K562 (cell line): ENCODE measurements around the gene CILP. TPM values are rescaled to one million over a fixed set of nuclear protein-coding genes. Genes with fewer than 3 reads are reported as not detected.
"Not testable (repeated sequence)": the region's sequence is repeated elsewhere in the genome, so short reads cannot be mapped to it uniquely, and the experiment has no call there.

Experiments used
- ATAC-seq: fragments of 200-7000 bp; cut with Tn5 transposase; 3 replicates; pipeline ENCODE4 v1.9.1; 2020; ENCODE audit warnings: moderate library complexity
- BruUV-seq: library from RNA; stranded (reverse); fragments of 400-500 nt; replicated peaks from 2 replicates; lab custom pipeline; 2021; lab: Mats Ljungman, UMichigan
- CTCF ChIA-PET: fragments of 300-600 bp; formaldehyde crosslinking; extraction: SDS; loops from one replicate; lab custom pipeline; 2021; ENCODE audit warnings: low intra/inter-chr PET ratio; lab: Yijun Ruan, JAX
- POLR2A ChIA-PET: fragments of 300-600, 350-650 bp; sonication (Branson Sonifier 250); formaldehyde crosslinking; extraction: SDS; loops from one replicate; lab custom pipeline; 2021; ENCODE audit warnings: antibody characterized with exemption, inconsistent platforms; lab: Yijun Ruan, JAX
- DNase-seq, 4 experiments: peaks; one replicate each; pipeline versions ENCODE4 v3.0.0 to v3.0.0-alpha.2; 2011 to 2018; ENCODE audit warnings: low spot score in 3 of 4, mixed read lengths in 3 of 4; ENCODE audit errors: extremely low read depth in 1 of 4
- FAIRE-seq: peaks from 2 replicates; lab custom pipeline; 2011; peaks lifted over from hg19 to GRCh38; lab: Jason Lieb, UNC
- H2AFZ ChIP-seq: 2 replicates; pipeline ENCODE4 v1.6.0; 2011; ENCODE audit warnings: low read depth, low read length, control low read depth, inconsistent platforms
- H3K27ac ChIP-seq: fragments of 200-600 bp; 3 replicates; pipeline ENCODE4 v1.8.0; 2011; ENCODE audit warnings: low read depth, mild to moderate bottlenecking, control low read depth, inconsistent platforms, low read length, moderate library complexity, mixed read lengths; ENCODE audit errors: extremely low read depth
- H3K27me3 ChIP-seq, 2 experiments: fragments of 300-600 bp in 1 of 2; 2 replicates in 1 of 2; 3 replicates in 1 of 2; pipeline versions ENCODE4 v1.6.0 to v1.8.0; 2011; ENCODE audit warnings: inconsistent platforms in 2 of 2, low read length in 2 of 2, mild to moderate bottlenecking in 1 of 2, mixed read lengths in 1 of 2, moderate library complexity in 1 of 2; ENCODE audit not compliant: control insufficient read depth in 2 of 2, insufficient read depth in 2 of 2
- H3K36me3 ChIP-seq: fragments of 300-600 bp; 3 replicates; pipeline ENCODE4 v1.8.0; 2011; ENCODE audit warnings: mild to moderate bottlenecking, low read length, inconsistent platforms; ENCODE audit not compliant: control insufficient read depth, insufficient read depth
- H3K4me1 ChIP-seq, 2 experiments: fragments of 200-600 bp in 1 of 2; replicated peaks in 1 of 2; 2 replicates in 1 of 2; 3 replicates in 1 of 2; pipeline versions ENCODE4 v1.5.1 to v1.8.0; 2011; ENCODE audit warnings: inconsistent platforms in 2 of 2, low read length in 2 of 2, mild to moderate bottlenecking in 1 of 2, mixed read lengths in 1 of 2, moderate library complexity in 1 of 2; ENCODE audit not compliant: control insufficient read depth in 2 of 2, insufficient read depth in 2 of 2
- H3K4me2 ChIP-seq: 2 replicates; pipeline ENCODE4 v1.6.1; 2011; ENCODE audit warnings: low read length, control low read depth, inconsistent platforms, mixed read lengths; ENCODE audit not compliant: insufficient read depth
- H3K4me3 ChIP-seq: fragments of 200-600 bp; sonication (generic), shearing (Covaris generic); 2 replicates; pipeline ENCODE4 v1.5.1; 2016; ENCODE audit warnings: control low read depth, inconsistent platforms
- H3K79me2 ChIP-seq: fragments of 200-600 bp; 3 replicates; pipeline ENCODE4 v1.8.0; 2011; ENCODE audit warnings: low read length, inconsistent platforms; ENCODE audit not compliant: control insufficient read depth, insufficient read depth
- H3K9ac ChIP-seq, 2 experiments: 2 replicates each; pipeline versions ENCODE4 v1.6.0 to v1.6.1; 2011; ENCODE audit warnings: low read depth in 2 of 2, low read length in 2 of 2, control low read depth in 1 of 2, inconsistent platforms in 1 of 2, mild to moderate bottlenecking in 1 of 2, mixed read lengths in 1 of 2; ENCODE audit not compliant: insufficient read depth in 1 of 2
- H3K9me1 ChIP-seq: one replicate; pipeline ENCODE4 v1.6.0; 2011; ENCODE audit warnings: inconsistent platforms, mild to moderate bottlenecking, low read length, moderate library complexity; ENCODE audit not compliant: control insufficient read depth, insufficient read depth
- H3K9me3 ChIP-seq: replicated peaks from 2 replicates; pipeline ENCODE4 v1.5.1; 2011; ENCODE audit warnings: low read depth, low read length, inconsistent platforms; ENCODE audit not compliant: control insufficient read depth, insufficient read depth
- H4K20me1 ChIP-seq: replicated peaks from 2 replicates; pipeline ENCODE4 v1.6.1; 2011; ENCODE audit warnings: low read length, inconsistent platforms, mixed read lengths; ENCODE audit not compliant: control insufficient read depth, insufficient read depth
- ATF3 ChIP-seq, 2 experiments: fragments of 450-650 bp in 1 of 2; sonication (generic) in 1 of 2; formaldehyde crosslinking in 1 of 2; IDR thresholded peaks in 1 of 2; conservative IDR thresholded peaks in 1 of 2; 2 replicates each; pipeline versions ENCODE4 v1.6.1 to v1.8.1; 2016 to 2023; ENCODE audit warnings: mild to moderate bottlenecking in 2 of 2, moderate library complexity in 2 of 2, inconsistent platforms in 1 of 2, missing genetic modification reagents in 1 of 2
- BRD4 ChIP-seq: fragments of 200-600 bp; sonication (generic); IDR thresholded peaks from 2 replicates; pipeline ENCODE4 v1.6.1; 2017; ENCODE audit warnings: inconsistent platforms
- CCNT2 ChIP-seq: IDR thresholded peaks from 2 replicates; pipeline ENCODE4 v1.6.1; 2011; ENCODE audit warnings: borderline replicate concordance, low read depth, mild to moderate bottlenecking, moderate library complexity, mixed read lengths, low read length; ENCODE audit not compliant: insufficient read length; ENCODE audit errors: extremely low read depth
- CHCHD3 ChIP-seq: fragments of 250-450 bp; sonication (Bioruptor Pico); IDR thresholded peaks from 2 replicates; pipeline ENCODE4 v2.1.2; 2022; ENCODE audit warnings: mild to moderate bottlenecking
- FOSL1 ChIP-seq: fragments of 200-800 bp; sonication (Bioruptor generic); conservative IDR thresholded peaks from 2 replicates; pipeline ENCODE4 v1.6.1; 2016; ENCODE audit warnings: missing genetic modification characterization, missing compliant biosample characterization
- MLLT1 ChIP-seq, 2 experiments: fragments of 450-650 bp; IDR thresholded peaks; 2 replicates each; pipeline ENCODE4 v1.6.1; 2016
- MXD1 ChIP-seq: fragments of 250-450 bp; sonication (Bioruptor Pico); IDR thresholded peaks from 2 replicates; pipeline ENCODE4 v1.8.0; 2021; ENCODE audit warnings: borderline replicate concordance, mild to moderate bottlenecking, moderate library complexity; ENCODE audit not compliant: poor library complexity, severe bottlenecking
- NCOA1 ChIP-seq: fragments of 450-650 bp; IDR thresholded peaks from 2 replicates; pipeline ENCODE4 v1.6.1; 2016; ENCODE audit warnings: low read depth
- NFE2 ChIP-seq: IDR thresholded peaks from 2 replicates; pipeline ENCODE4 v1.6.1; 2014; ENCODE audit warnings: antibody characterized with exemption, low read depth
- NR1H2 ChIP-seq: sonication (generic); formaldehyde crosslinking; IDR thresholded peaks from 2 replicates; pipeline ENCODE4 v1.4.0; 2020; ENCODE audit warnings: mild to moderate bottlenecking, missing genetic modification reagents
- POU5F1 ChIP-seq: fragments of 150-350 bp; IDR thresholded peaks from 2 replicates; pipeline ENCODE4 v1.6.1; 2014; ENCODE audit warnings: borderline replicate concordance, low read length, low read depth, mild to moderate bottlenecking; ENCODE audit not compliant: partially characterized antibody
- RCOR1 ChIP-seq, 2 experiments: IDR thresholded peaks; 2 replicates each; pipeline ENCODE4 v1.6.1; 2012; ENCODE audit warnings: low read depth in 2 of 2, low read length in 2 of 2, borderline replicate concordance in 1 of 2, improper control_type of control experiment in 1 of 2
- RUNX1 ChIP-seq: sonication (generic); IDR thresholded peaks from 2 replicates; pipeline ENCODE4 v1.6.1; 2016; ENCODE audit warnings: antibody characterized with exemption, low read depth
- TFE3 ChIP-seq: fragments of 450-650 bp; formaldehyde crosslinking; IDR thresholded peaks from 2 replicates; pipeline ENCODE4 v1.4.0; 2020; ENCODE audit warnings: mild to moderate bottlenecking, mixed read lengths
- ZBED1 ChIP-seq: IDR thresholded peaks from 2 replicates; pipeline ENCODE4 v1.6.1; 2014
- ZNF133 ChIP-seq: fragments of 250-450 bp; sonication (Bioruptor Pico); IDR thresholded peaks from 2 replicates; pipeline ENCODE4 v1.4.0; 2020; ENCODE audit warnings: mild to moderate bottlenecking
- ZNF699 ChIP-seq: fragments of 250-450 bp; sonication (Bioruptor Pico); IDR thresholded peaks from 2 replicates; pipeline ENCODE4 v1.8.0; 2021; ENCODE audit warnings: mild to moderate bottlenecking, moderate library complexity; ENCODE audit not compliant: insufficient replicate concordance
- ZNF780A ChIP-seq: fragments of 250-450 bp; sonication (Bioruptor Pico); IDR thresholded peaks from 2 replicates; pipeline ENCODE4 v1.5.0; 2021; ENCODE audit warnings: mild to moderate bottlenecking
- ZNF830 ChIP-seq: fragments of 250-450 bp; sonication (Bioruptor Pico); IDR thresholded peaks from 2 replicates; pipeline ENCODE4 v1.5.0; 2021; ENCODE audit warnings: mild to moderate bottlenecking
- WGBS: fragments of 100-300 bp; shearing (Covaris generic); methylation state at CpG from one replicate; pipeline ENCODE4 v1.1.6; 2016; ENCODE audit warnings: low coverage, mixed read lengths; ENCODE audit not compliant: insufficient coverage; ENCODE audit errors: missing lambda C conversion rate; 5-methylcytosine and 5-hydroxymethylcytosine counted together
- in situ Hi-C: fragments of 300-500 bp; cut with MboI; formaldehyde crosslinking; loops from 4 replicates; pipeline ENCODE4 v1.15.0; 2018; ENCODE audit warnings: inconsistent platforms, mixed read lengths
- intact Hi-C: fragments of 100-400 bp; cut with micrococcal nuclease; formaldehyde crosslinking; loops from 2 replicates; pipeline ENCODE4 v1.14.2; 2022
- polyA plus RNA-seq, 8 experiments: library from polyadenylated mRNA; depleted of rRNA in 4 of 8; stranded (reverse) in 5 of 8; unstranded in 3 of 8; fragments of >200 nt; fragmentation: Nextera tagmentation in 2 of 8; fragmentation: Illumina TruSeq in 1 of 8; extraction: Ambion mirVana in 2 of 8; extraction: Trizol in 1 of 8; gene quantifications; 2 replicates each; pipeline versions ENCODE4 v1.2.1 to v1.2.3, GENCODE V29; 2011 to 2014; ENCODE audit warnings: inconsistent platforms in 1 of 8, missing spikeins in 1 of 8
- total RNA-seq, 7 experiments: library from RNA; depleted of rRNA in 6 of 7; stranded (reverse); fragments of >200 nt in 6 of 7; fragmentation: Illumina TruSeq in 2 of 7; extraction: Trizol in 2 of 7; gene quantifications; 2 replicates each; pipeline versions ENCODE4 v1.2.1 to v1.2.3, GENCODE V29; 2011 to 2021; ENCODE audit warnings: low replicate concordance in 1 of 7

The CILP gene
- total and polyA plus RNA-seq, 9 of the 15 experiments (the other 6 are each of a cell fraction or from before 2014, with no cell fraction given), result 0.03 TPM; not detected in 8

- TF ChIP-seq ATF3 (IDR thresholded peaks at IDR 0.05) (peak; percentile 48), ATF3 (CRISPR knock-in tag; conservative IDR thresholded peaks at IDR 0.05) (no peak), MXD1 (CRISPR knock-in tag) (no peak), RCOR1 (IDR thresholded peaks at IDR 0.05; ENCODE audit: borderline replicate concordance in 1 of 2, low read depth in 2 of 2, low read length in 2 of 2) (no peak), NFE2 (peak; percentile 9; the same call in 1 of the 2 replicates), CCNT2 (no peak), ZNF133 (CRISPR knock-in tag) (no peak), TFE3 (no peak), CHCHD3 (CRISPR knock-in tag) (no peak), FOSL1 (tag) (peak; percentile 68), BRD4 (no peak), POU5F1 (no peak), RUNX1 (no peak), ZNF699 (CRISPR knock-in tag) (no peak), NR1H2 (CRISPR knock-in tag) (no peak), MLLT1 (IDR thresholded peaks at IDR 0.05) (0 out of 4 replicates have a peak, but pooled peaks of 1 of the 2 experiments have one; percentile 23), ZNF830 (no peak), ZBED1 (no peak), ZNF780A (CRISPR knock-in tag) (no peak), NCOA1 (no peak)
Measured at GRCh38 chr15:65231306-65231705, 20.0 kb upstream of the CILP start (continued).

- H3K4me2 ChIP-seq, POLR2A ChIA-PET, FAIRE-seq, H3K4me3 ChIP-seq, H3K4me1 ChIP-seq, H3K9me3 ChIP-seq, intact Hi-C loops, BruUV-seq, H3K9ac ChIP-seq, H3K9me1 ChIP-seq, H2AFZ ChIP-seq, H3K27ac ChIP-seq, CTCF ChIA-PET, H3K79me2 ChIP-seq, in situ Hi-C loops, H3K27me3 ChIP-seq, H3K36me3 ChIP-seq, ATAC-seq, DNase-seq, H4K20me1 ChIP-seq: not testable (repeated sequence)
- WGBS, result 39% methylated on average over 4 of the region's 10 CpGs
Measured at GRCh38 chr15:65226901-65227300, 15.6 kb upstream of the CILP start.
